HCT116 (cell line): Measurements from ENCODE around the gene OR52E8. TPM values are rescaled to one million over a fixed set of nuclear protein-coding genes. Genes with fewer than 3 reads are reported as not detected.

Source experiments
- ATAC-seq: fragments of 200-7000 bp; cut with Tn5 transposase; 2 replicates; pipeline ENCODE4 v1.9.1; 2020; ENCODE audit warnings: mild to moderate bottlenecking, moderate library complexity
- BruUV-seq: library from RNA; stranded (reverse); fragments of 400-500 nt; replicated peaks from 2 replicates; lab custom pipeline; 2021; lab: Mats Ljungman, UMichigan
- CTCF ChIA-PET: fragments of 300-600 bp; sonication (Branson Sonifier 250); formaldehyde crosslinking; loops from one replicate; lab custom pipeline; 2021; ENCODE audit warnings: antibody characterized with exemption; lab: Charles Lee
- POLR2A ChIA-PET: fragments of 300-600, 350-600 bp; sonication (Branson Sonifier 250); formaldehyde crosslinking; loops from one replicate; lab custom pipeline; 2021; ENCODE audit warnings: antibody characterized with exemption; lab: Charles Lee
- RAD21 ChIA-PET, 2 experiments: fragments of 300-600 bp; sonication (Branson Sonifier 250); formaldehyde crosslinking; loops; one replicate each; lab custom pipeline; 2023; ENCODE audit warnings: low total read pairs in 2 of 2; ENCODE audit not compliant: uncharacterized antibody in 2 of 2, unreplicated experiment in 2 of 2, low non-redundant PET in 1 of 2; lab: Charles Lee
- DNase-seq: peaks from one replicate; pipeline ENCODE4 v3.0.0-alpha.2; 2010; ENCODE audit warnings: low read depth, low spot score
- H2AFZ ChIP-seq: fragments of 200-600 bp; shearing (Covaris generic), sonication (generic); 2 replicates; pipeline ENCODE4 v1.6.1; 2017; ENCODE audit warnings: low read depth, mixed run types, mixed read lengths, antibody characterized with exemption, low read length; ENCODE audit not compliant: poor library complexity, severe bottlenecking
- H3K27ac ChIP-seq: 2 replicates; pipeline ENCODE4 v1.5.1; 2012; ENCODE audit warnings: low read depth, low read length
- H3K27me3 ChIP-seq: fragments of 200-600 bp; sonication (generic); 2 replicates; pipeline ENCODE4 v1.6.1; 2016; ENCODE audit warnings: mixed run types, low read length, mixed read lengths; ENCODE audit not compliant: insufficient read depth
- H3K36me3 ChIP-seq, 2 experiments: fragments of 200-500 bp in 1 of 2; fragments of 200-600 bp in 1 of 2; sonication (Bioruptor generic) in 1 of 2; sonication (generic) in 1 of 2; 2 replicates each; pipeline versions ENCODE4 v1.5.1 to v1.6.1; 2014 to 2016; ENCODE audit warnings: low read length in 2 of 2, inconsistent platforms in 1 of 2, mixed read lengths in 1 of 2, mixed run types in 1 of 2; ENCODE audit not compliant: insufficient read depth in 2 of 2, control insufficient read depth in 1 of 2
- H3K4me1 ChIP-seq, 2 experiments: fragments of 200-600 bp in 1 of 2; sonication (generic) in 1 of 2; 2 replicates each; pipeline versions ENCODE4 v1.5.1 to v1.6.1; 2012 to 2017; ENCODE audit warnings: low read length in 2 of 2, inconsistent platforms in 1 of 2, mild to moderate bottlenecking in 1 of 2, mixed read lengths in 1 of 2, mixed run types in 1 of 2, moderate library complexity in 1 of 2; ENCODE audit not compliant: insufficient read depth in 2 of 2, control insufficient read depth in 1 of 2
- H3K4me2 ChIP-seq: fragments of 200-600 bp; sonication (generic); 2 replicates; pipeline ENCODE4 v1.6.1; 2017; ENCODE audit warnings: mixed run types, low read length, mixed read lengths
- H3K4me3 ChIP-seq, 2 experiments: fragments of 200-600 bp in 1 of 2; sonication (generic) in 1 of 2; replicated peaks in 1 of 2; 2 replicates each; pipeline ENCODE4 v1.5.1; 2011 to 2016; ENCODE audit warnings: low read length in 2 of 2, control low read depth in 1 of 2, low read depth in 1 of 2, mild to moderate bottlenecking in 1 of 2, mixed read lengths in 1 of 2, mixed run types in 1 of 2
- H3K79me2 ChIP-seq: fragments of 200-600 bp; sonication (generic); 2 replicates; pipeline ENCODE4 v1.6.1; 2017; ENCODE audit warnings: mild to moderate bottlenecking, mixed run types, low read length, moderate library complexity, mixed read lengths; ENCODE audit not compliant: insufficient read depth
- H3K9ac ChIP-seq: fragments of 200-600 bp; sonication (generic); 2 replicates; pipeline ENCODE4 v1.6.1; 2016; ENCODE audit warnings: low read length, mixed read lengths
- H3K9me2 ChIP-seq: fragments of 200-600 bp; sonication (generic), shearing (Covaris generic); 2 replicates; pipeline ENCODE4 v1.6.1; 2017; ENCODE audit warnings: mixed run types, mild to moderate bottlenecking, moderate library complexity; ENCODE audit not compliant: insufficient read depth
- H3K9me3 ChIP-seq, 2 experiments: fragments of 200-500 bp in 1 of 2; fragments of 200-600 bp in 1 of 2; sonication (Bioruptor generic) in 1 of 2; sonication (generic) in 1 of 2; 2 replicates each; pipeline ENCODE4 v1.6.1; 2014 to 2017; ENCODE audit warnings: low read length in 2 of 2, mixed read lengths in 2 of 2, inconsistent platforms in 1 of 2, low read depth in 1 of 2, mild to moderate bottlenecking in 1 of 2, mixed run types in 1 of 2, moderate library complexity in 1 of 2; ENCODE audit not compliant: control insufficient read depth in 1 of 2, insufficient read depth in 1 of 2
- H4K20me1 ChIP-seq: fragments of 200-600 bp; sonication (generic), shearing (Covaris generic); 2 replicates; pipeline ENCODE4 v1.6.1; 2017; ENCODE audit warnings: mixed run types, mild to moderate bottlenecking, moderate library complexity; ENCODE audit not compliant: insufficient read depth
- CBX3 ChIP-seq: IDR thresholded peaks from 2 replicates; pipeline ENCODE4 v1.6.1; 2012; ENCODE audit warnings: low read depth
- CEBPB ChIP-seq: IDR thresholded peaks from 2 replicates; pipeline ENCODE4 v1.6.1; 2012; ENCODE audit warnings: low read depth
- EZH2 ChIP-seq: fragments of 200-600 bp; sonication (generic); IDR thresholded peaks from 2 replicates; pipeline ENCODE4 v1.6.1; 2017; ENCODE audit warnings: antibody characterized with exemption, mixed run types
- EZH2phosphoT487 ChIP-seq: fragments of 200-600 bp; IDR thresholded peaks from 2 replicates; pipeline ENCODE4 v1.6.1; 2018; ENCODE audit warnings: antibody characterized with exemption, borderline replicate concordance
- FOSL1 ChIP-seq: IDR thresholded peaks from 2 replicates; pipeline ENCODE4 v1.6.1; 2012; ENCODE audit warnings: low read depth
- JUND ChIP-seq: IDR thresholded peaks from 2 replicates; pipeline ENCODE4 v1.6.1; 2012
- MAX ChIP-seq: IDR thresholded peaks from 2 replicates; pipeline ENCODE4 v1.6.1; 2012
- RAD21 ChIP-seq: IDR thresholded peaks from 2 replicates; pipeline ENCODE4 v1.6.1; 2012; ENCODE audit warnings: low read depth, mild to moderate bottlenecking
- SIN3A ChIP-seq: IDR thresholded peaks from 2 replicates; pipeline ENCODE4 v1.6.1; 2012; ENCODE audit warnings: low read depth
- SP1 ChIP-seq: IDR thresholded peaks from 2 replicates; pipeline ENCODE4 v1.6.1; 2012; ENCODE audit warnings: low read depth
- SRF ChIP-seq: IDR thresholded peaks from 2 replicates; pipeline ENCODE4 v1.6.1; 2012; ENCODE audit warnings: low read depth
- YY1 ChIP-seq: IDR thresholded peaks from 2 replicates; pipeline ENCODE4 v1.6.1; 2011; ENCODE audit warnings: low read length, low read depth, moderate library complexity, mild to moderate bottlenecking; ENCODE audit not compliant: insufficient replicate concordance; ENCODE audit errors: extremely low read depth
- intact Hi-C: fragments of 100-400 bp; cut with micrococcal nuclease; formaldehyde crosslinking; loops from 2 replicates; pipeline ENCODE4 v1.10.0; 2022
- total RNA-seq: library from RNA; stranded (reverse); gene quantifications from one replicate; pipeline ENCODE4 v1.2.1, GENCODE V29; 2021; ENCODE audit not compliant: unreplicated experiment

Gene OR52E8
- total RNA-seq, 1 experiment from 2014 or later = not detected

GRCh38 chr11:5831196-5831829 is 26.2 kb downstream of the OR52E8 start:
- intact Hi-C loops = no loop called here
- Histone ChIP-seq H3K4me2 (no peak overlapping the region), H3K4me3 (no peak overlapping the region), H2AFZ (no peak overlapping the region), H4K20me1 (no peaks in the 10 kb centered on the region; the same call in 1 of the 2 replicates), H3K9me3 (no peaks in the 10 kb centered on the region), H3K9ac (no peak overlapping the region), H3K27ac (no peak overlapping the region), H3K36me3 (no peaks in the 10 kb centered on the region), H3K27me3 (peaks cover 52% of the 10 kb centered on the region), H3K79me2 (no peaks in the 10 kb centered on the region), H3K9me2 (no peaks in the 10 kb centered on the region), H3K4me1 (no peaks in the 10 kb centered on the region)
- BruUV-seq = no TSS peak
- ATAC-seq (no peak), DNase-seq (no peak)
- RAD21 ChIA-PET = no interaction called here
- POLR2A ChIA-PET = no interaction called here
- TF ChIP-seq EZH2 (no peak), MAX (no peak), FOSL1 (no peak), RAD21 (no peak)
- TF ChIP-seq, all 23 proteins: peak for 0
- CTCF ChIA-PET = no interaction called here

- H3K9ac ChIP-seq = no peak overlapping the region
- DNase-seq = no peak
- CTCF ChIA-PET = no interaction called here
- H3K27ac ChIP-seq = no peak overlapping the region
- TF ChIP-seq MAX = no peak
- no peak for TF ChIP-seq EZH2phosphoT487
- TF ChIP-seq EZH2 = no peak
- TF ChIP-seq CEBPB = no peak
- TF ChIP-seq FOSL1 = no peak
- no peak for TF ChIP-seq YY1
- TF ChIP-seq CBX3 = no peak
- no peak for TF ChIP-seq JUND
- TF ChIP-seq SP1 = no peak
- no peak for TF ChIP-seq SIN3A
- TF ChIP-seq SRF = no peak
- TF ChIP-seq, all 23 proteins: peak for 0
- Histone ChIP-seq H3K36me3 (no peaks in the 10 kb centered on the region), H3K4me3 (no peak overlapping the region), H4K20me1 (no peaks in the 10 kb centered on the region), H3K4me1 (no peaks in the 10 kb centered on the region), H2AFZ (no peak overlapping the region), H3K27me3 (peaks cover 73% of the 10 kb centered on the region), H3K9me2 (no peaks in the 10 kb centered on the region), H3K9me3 (no peaks in the 10 kb centered on the region), H3K4me2 (no peak overlapping the region), H3K79me2 (no peaks in the 10 kb centered on the region)
- BruUV-seq = no TSS peak
- ChIA-PET POLR2A (no interaction called here), RAD21 (no interaction called here)
- ATAC-seq = no peak
- intact Hi-C loops = loop anchor here (10.0 kb wide), 1 partner anchor 536 kb away; no protein-coding TSS in a partner anchor
Observed at GRCh38 chr11:5818245-5818886, 39.1 kb downstream of the OR52E8 start.
